Transverse colon (tissue), 4 donors: ENCODE measurements around the gene GLS. TPM values are rescaled to one million over a fixed set of nuclear protein-coding genes. Genes with fewer than 3 reads are reported as not detected.
"Not testable (repeated sequence)": the region's sequence is repeated elsewhere in the genome, so short reads cannot be mapped to it uniquely, and the experiment has no call there.

ENCODE experiments used
- DNase-seq: peaks from one replicate; pipeline ENCODE4 v3.0.0-alpha.2; 2019
- H3K27ac ChIP-seq, 4 donors: fragments of 200-600 bp; sonication (generic); 2 replicates each; pipeline ENCODE4 v1.5.1; 2016 to 2018; ENCODE audit warnings: inconsistent platforms in 4 of 4
- H3K27me3 ChIP-seq: fragments of 200-600 bp; sonication (generic); 2 replicates; pipeline ENCODE4 v1.5.1; 2017; ENCODE audit warnings: inconsistent platforms
- H3K36me3 ChIP-seq, 4 donors: fragments of 200-600 bp; sonication (generic); 2 replicates each; pipeline ENCODE4 v1.5.1; 2017 to 2019; ENCODE audit warnings: inconsistent platforms in 4 of 4
- H3K4me1 ChIP-seq, 4 donors: fragments of 200-600 bp; sonication (generic); 2 replicates each; pipeline ENCODE4 v1.5.1; 2017 to 2020; ENCODE audit warnings: inconsistent platforms in 4 of 4
- H3K4me3 ChIP-seq, 4 donors: fragments of 200-600 bp; sonication (generic); 1 replicate in 1 of 4; 2 replicates in 3 of 4; pipeline versions ENCODE4 v1.5.1 to v1.6.1; 2017 to 2019; ENCODE audit warnings: inconsistent platforms in 4 of 4
- H3K9me3 ChIP-seq, 2 donors: fragments of 200-600 bp; sonication (generic); 2 replicates each; pipeline ENCODE4 v1.5.1; 2017 to 2019; ENCODE audit warnings: inconsistent platforms in 2 of 2
- EP300 ChIP-seq: sonication (generic); formaldehyde crosslinking; IDR thresholded peaks from one replicate; pipeline ENCODE4 v1.6.1; 2017; ENCODE audit warnings: antibody characterized with exemption, low read depth
- POLR2A ChIP-seq: fragments of 450-650 bp; IDR thresholded peaks from one replicate; pipeline ENCODE4 v1.6.1; 2016; ENCODE audit warnings: antibody characterized with exemption, mild to moderate bottlenecking, moderate library complexity
- POLR2AphosphoS5 ChIP-seq, 3 donors: sonication (generic); formaldehyde crosslinking; IDR thresholded peaks; one replicate each; pipeline ENCODE4 v1.6.1; 2016; ENCODE audit warnings: antibody characterized with exemption in 3 of 3
- WGBS, 2 donors: methylation state at CpG; one replicate each; pipeline ENCODE4 v1.1.5; 2018; ENCODE audit warnings: low coverage in 1 of 2; 5-methylcytosine and 5-hydroxymethylcytosine counted together
- in situ Hi-C, 4 donors: fragments of 200-750 bp; cut with MboI; loops; one replicate each; pipeline versions ENCODE4 v1.15.0 to v1.15.1; 2017; ENCODE audit warnings: low sequenced_read_pairs in 3 of 4, low pct_ligation_motif_present in 1 of 4, low pct_unique_long_range_greater_than_20kb in 1 of 4
- intact Hi-C: fragments of 100-400 bp; cut with DNase I; formaldehyde crosslinking; loops from one replicate; pipeline ENCODE4 v1.15.1; 2023; ENCODE audit warnings: low total_unique reads
- total RNA-seq, 4 donors: library from RNA; depleted of rRNA; stranded (reverse); fragments of >200 nt; gene quantifications; one replicate each; pipeline ENCODE4 v1.1.0, GENCODE V29; 2016
- TF ChIP-seq, protein P1 (sequence below), 5 experiments: fragments of 200-600 bp in 3 of 5; fragments of 450-650 bp in 2 of 5; sonication (generic) in 3 of 5; IDR thresholded peaks; 1 replicate in 2 of 5; 2 replicates in 3 of 5; pipeline ENCODE4 v1.5.1; 2016 to 2017; ENCODE audit warnings: antibody characterized with exemption in 5 of 5, inconsistent platforms in 3 of 5, mild to moderate bottlenecking in 2 of 5, moderate library complexity in 1 of 5

Gene GLS
- total RNA-seq, 4 donors from 2014 or later: 58.0 to 141 (median 68.7) TPM

- TF ChIP-seq, protein P1, sequence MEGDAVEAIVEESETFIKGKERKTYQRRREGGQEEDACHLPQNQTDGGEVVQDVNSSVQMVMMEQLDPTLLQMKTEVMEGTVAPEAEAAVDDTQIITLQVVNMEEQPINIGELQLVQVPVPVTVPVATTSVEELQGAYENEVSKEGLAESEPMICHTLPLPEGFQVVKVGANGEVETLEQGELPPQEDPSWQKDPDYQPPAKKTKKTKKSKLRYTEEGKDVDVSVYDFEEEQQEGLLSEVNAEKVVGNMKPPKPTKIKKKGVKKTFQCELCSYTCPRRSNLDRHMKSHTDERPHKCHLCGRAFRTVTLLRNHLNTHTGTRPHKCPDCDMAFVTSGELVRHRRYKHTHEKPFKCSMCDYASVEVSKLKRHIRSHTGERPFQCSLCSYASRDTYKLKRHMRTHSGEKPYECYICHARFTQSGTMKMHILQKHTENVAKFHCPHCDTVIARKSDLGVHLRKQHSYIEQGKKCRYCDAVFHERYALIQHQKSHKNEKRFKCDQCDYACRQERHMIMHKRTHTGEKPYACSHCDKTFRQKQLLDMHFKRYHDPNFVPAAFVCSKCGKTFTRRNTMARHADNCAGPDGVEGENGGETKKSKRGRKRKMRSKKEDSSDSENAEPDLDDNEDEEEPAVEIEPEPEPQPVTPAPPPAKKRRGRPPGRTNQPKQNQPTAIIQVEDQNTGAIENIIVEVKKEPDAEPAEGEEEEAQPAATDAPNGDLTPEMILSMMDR (IDR thresholded peaks at IDR 0.05): no peak
- Histone ChIP-seq H3K4me1 (peaks cover 0 to 14% (median 10%) of the 10 kb centered on the region in 4 donors), H3K27me3 (no peaks in the 10 kb centered on the region), H3K36me3 (no peaks in the 10 kb centered on the region), H3K27ac (peak overlapping the region in 1 of 4 donors; percentile 33), H3K4me3 (no peak overlapping the region), H3K9me3 (no peaks in the 10 kb centered on the region)
- DNase-seq: no peak
- intact Hi-C loops (no loop called here), in situ Hi-C loops (no loop called here)
- whole genome bisulfite sequencing, 2 donors: 74 to 88% methylated on average over 4 of the region's 4 CpGs
Measured at GRCh38 chr2:190867832-190868231, 12.8 kb upstream of the GLS start.

GRCh38 chr2:190869721-190870120 is 10.9 kb upstream of the GLS start:
- H3K4me3 ChIP-seq: no peak overlapping the region
- H3K4me1 ChIP-seq: peaks cover 0 to 2% (median 0%) of the 10 kb centered on the region in 4 donors
- WGBS, 2 donors: 90 to 96% methylated on average over 4 to 5 of the region's 5 CpGs
- H3K27ac ChIP-seq: no peak overlapping the region
- H3K9me3 ChIP-seq: no peaks in the 10 kb centered on the region
- intact Hi-C loops (no loop called here), in situ Hi-C loops (no loop called here)
- H3K27me3 ChIP-seq: no peaks in the 10 kb centered on the region
- no peak for DNase-seq
- H3K36me3 ChIP-seq: no peaks in the 10 kb centered on the region
- TF ChIP-seq EP300 (no peak), POLR2AphosphoS5 (IDR thresholded peaks at IDR 0.05) (no peak), POLR2A (no peak)
- TF ChIP-seq, protein P1 (IDR thresholded peaks at IDR 0.05): no peak

DNA sequence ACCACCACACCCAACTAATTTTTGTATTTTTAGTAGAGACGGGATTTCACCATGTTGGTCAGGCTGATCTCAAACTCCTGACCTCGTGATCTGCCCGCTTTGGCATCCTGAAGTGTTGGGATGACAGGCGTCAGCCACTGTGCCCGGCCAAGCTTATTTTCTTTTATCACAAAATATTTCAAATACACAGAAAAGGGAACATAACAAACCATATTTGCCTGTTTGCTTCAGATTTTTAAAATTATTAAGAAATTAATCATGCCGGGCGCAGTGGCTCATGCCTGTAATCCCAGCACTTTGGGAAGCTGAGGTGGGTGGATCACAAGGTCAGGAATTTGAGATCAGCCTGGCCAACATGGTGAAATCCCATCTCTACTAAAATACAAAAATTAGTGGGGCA is 7.2 kb upstream of the GLS start:
- H3K27me3 ChIP-seq, in situ Hi-C loops, H3K36me3 ChIP-seq, H3K4me1 ChIP-seq, H3K4me3 ChIP-seq, H3K27ac ChIP-seq, H3K9me3 ChIP-seq, intact Hi-C loops, DNase-seq: not testable (repeated sequence)
- WGBS, 2 donors: 97 to 99% methylated on average over 7 of the region's 7 CpGs

GRCh38 chr2:190875891-190876290 is 4.7 kb upstream of the GLS start:
- DNase-seq: no peak
- Histone ChIP-seq H3K36me3 (no peaks in the 10 kb centered on the region), H3K27me3 (no peaks in the 10 kb centered on the region), H3K4me1 (peaks cover 0 to 5% (median 2%) of the 10 kb centered on the region in 4 donors), H3K9me3 (no peaks in the 10 kb centered on the region), H3K4me3 (no peak overlapping the region), H3K27ac (no peak overlapping the region)
- in situ Hi-C loops: loop anchor here in 1 of 4 donors (25.0 kb wide), 1 partner anchor 136 kb away; the partner anchor contains the start of gene STAT1
- WGBS, 2 donors: 72% methylated on average over 2 of the region's 2 CpGs; no CpG with 5 or more reads in 1 of the 2 donors
- TF ChIP-seq POLR2AphosphoS5 (IDR thresholded peaks at IDR 0.05) (no peak), EP300 (no peak), POLR2A (no peak)
- TF ChIP-seq, protein P1 (IDR thresholded peaks at IDR 0.05): no peak
- intact Hi-C loops: no loop called here

- no peak for DNase-seq
- no peaks in the 10 kb centered on the region for H3K9me3 ChIP-seq
- intact Hi-C loops (no loop called here), in situ Hi-C loops (loop anchor here in 1 of 4 donors (25.0 kb wide), 1 partner anchor 136 kb away; the partner anchor contains the start of gene STAT1)
- H3K27ac ChIP-seq: no peak overlapping the region
- no peaks in the 10 kb centered on the region for H3K36me3 ChIP-seq
- TF ChIP-seq EP300: no peak
- TF ChIP-seq, protein P1 (IDR thresholded peaks at IDR 0.05): no peak
- TF ChIP-seq POLR2AphosphoS5 (IDR thresholded peaks at IDR 0.05): no peak
- no peak for TF ChIP-seq POLR2A
- WGBS, 2 donors: 65 to 86% methylated on average over 1 of the region's 1 CpG
- no peak overlapping the region for H3K4me3 ChIP-seq
- peaks cover 0 to 5% (median 2%) of the 10 kb centered on the region in 4 donors for H3K4me1 ChIP-seq
- H3K27me3 ChIP-seq: no peaks in the 10 kb centered on the region
Measured at GRCh38 chr2:190876631-190877030, 4.0 kb upstream of the GLS start.
